GM19397 (cell line): ENCODE results near the gene STRADB.
"Not testable (repeated sequence)": the region's sequence is repeated elsewhere in the genome, so short reads cannot be mapped to it uniquely, and the experiment has no call there.

Experiments used
- ATAC-seq: cut with Tn5 transposase; IDR thresholded peaks from one replicate; pipeline ENCODE4 v1.9.1; 2021; ENCODE audit warnings: mild to moderate bottlenecking, moderate library complexity; ENCODE audit not compliant: unreplicated experiment

STRADB gene, protein sequence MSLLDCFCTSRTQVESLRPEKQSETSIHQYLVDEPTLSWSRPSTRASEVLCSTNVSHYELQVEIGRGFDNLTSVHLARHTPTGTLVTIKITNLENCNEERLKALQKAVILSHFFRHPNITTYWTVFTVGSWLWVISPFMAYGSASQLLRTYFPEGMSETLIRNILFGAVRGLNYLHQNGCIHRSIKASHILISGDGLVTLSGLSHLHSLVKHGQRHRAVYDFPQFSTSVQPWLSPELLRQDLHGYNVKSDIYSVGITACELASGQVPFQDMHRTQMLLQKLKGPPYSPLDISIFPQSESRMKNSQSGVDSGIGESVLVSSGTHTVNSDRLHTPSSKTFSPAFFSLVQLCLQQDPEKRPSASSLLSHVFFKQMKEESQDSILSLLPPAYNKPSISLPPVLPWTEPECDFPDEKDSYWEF

GRCh38 chr2:201451292-201452057, at the start of gene STRADB, which contains the start of gene TRAK2:
STRADB (plus strand) TSS chr2:201451740; CDS start chr2:201454841, 3,101 bp downstream.
TRAK2 (minus strand) TSS chr2:201451458; CDS start chr2:201420507, 30,951 bp downstream.
- peak; percentile 97 for ATAC-seq

DNA sequence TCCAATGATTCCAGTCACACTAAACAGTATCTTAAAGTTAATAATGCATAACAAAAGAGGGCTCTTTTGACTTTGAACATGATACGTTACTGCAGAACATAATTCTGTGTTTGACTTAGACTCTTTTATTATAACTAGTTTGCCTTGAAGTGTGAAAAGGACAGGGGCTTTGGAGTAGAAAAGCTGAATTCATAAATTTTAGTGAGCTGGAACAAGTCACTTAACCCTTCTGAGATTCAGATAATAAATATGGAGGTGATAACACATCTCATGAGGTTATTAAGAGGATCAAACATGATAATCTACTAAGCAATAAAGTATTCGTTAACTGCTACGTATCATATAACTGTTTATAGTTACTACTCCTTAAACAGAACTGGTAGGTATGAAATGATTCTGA, 49.7 kb upstream of the STRADB start:
- no peak for ATAC-seq

- no peak for ATAC-seq
Observed at GRCh38 chr2:201402651-201403562, 48.6 kb upstream of the STRADB start.

DNA sequence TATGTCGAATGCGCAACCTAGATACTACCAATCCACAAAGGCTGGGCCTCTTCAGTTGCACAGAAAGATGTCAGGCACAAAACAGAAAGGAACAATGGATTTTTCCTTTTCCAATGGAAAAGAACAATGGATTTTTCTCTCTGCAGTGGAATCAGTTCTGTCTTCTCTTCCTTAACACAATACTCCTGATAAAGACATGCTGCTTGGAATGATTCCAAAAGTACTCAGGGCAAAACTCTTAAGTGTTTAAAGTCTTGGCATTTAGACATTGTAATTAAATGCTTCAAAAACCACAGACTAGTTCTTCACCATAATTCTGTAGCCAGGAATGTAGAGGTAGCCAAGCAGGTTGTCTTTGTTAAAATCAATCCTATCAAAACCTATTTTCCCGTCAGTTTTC, 47.7 kb upstream of the STRADB start:
- no peak for ATAC-seq

- no peak for ATAC-seq
Observed at GRCh38 chr2:201404699-201405280, 46.8 kb upstream of the STRADB start.

- ATAC-seq, result no peak
Observed at GRCh38 chr2:201406077-201406662, 45.4 kb upstream of the STRADB start.

- no peak for ATAC-seq
Observed at GRCh38 chr2:201407265-201407664, 44.3 kb upstream of the STRADB start.

DNA sequence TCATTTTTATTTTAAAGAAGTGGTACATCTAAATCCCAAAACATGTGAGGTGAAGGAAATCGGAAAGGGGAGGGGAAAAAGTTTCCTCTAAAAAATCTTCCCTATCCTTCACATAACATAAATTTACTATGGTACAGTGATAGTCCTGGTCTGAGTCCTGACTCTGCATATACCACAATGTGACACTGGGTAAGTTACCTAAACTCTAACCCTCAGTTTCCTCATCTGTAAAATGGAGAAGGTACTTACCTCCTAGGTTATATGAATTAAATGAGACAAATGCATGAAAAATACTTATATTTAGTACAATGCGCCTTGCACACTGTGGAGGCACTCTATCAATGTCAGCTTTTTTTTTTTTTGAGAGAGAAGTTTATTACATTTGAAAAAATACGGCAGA, 42.6 kb upstream of the STRADB start:
- no peak for ATAC-seq

GRCh38 chr2:201411421-201411820, 40.1 kb upstream of the STRADB start:
- ATAC-seq, result no peak

DNA sequence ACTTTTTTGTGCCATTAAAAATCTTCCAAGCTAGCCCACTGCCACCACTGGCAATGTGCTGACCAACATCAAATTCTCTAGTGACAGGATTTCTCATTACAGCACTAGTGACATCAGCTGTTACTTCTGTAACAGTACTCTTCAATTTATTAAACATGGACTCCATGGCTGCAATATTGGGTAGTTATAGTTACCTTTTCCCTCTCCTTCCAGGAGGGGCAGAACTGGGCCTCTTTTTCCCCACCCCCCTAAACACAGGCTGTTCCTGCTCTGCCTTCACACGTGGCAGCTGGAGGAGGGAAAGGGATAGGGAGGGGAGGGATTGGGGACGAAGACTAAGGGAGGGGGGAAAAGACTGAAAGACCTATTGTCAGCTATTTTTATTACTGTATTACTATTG, 38.4 kb upstream of the STRADB start:
- no peak for ATAC-seq

DNA sequence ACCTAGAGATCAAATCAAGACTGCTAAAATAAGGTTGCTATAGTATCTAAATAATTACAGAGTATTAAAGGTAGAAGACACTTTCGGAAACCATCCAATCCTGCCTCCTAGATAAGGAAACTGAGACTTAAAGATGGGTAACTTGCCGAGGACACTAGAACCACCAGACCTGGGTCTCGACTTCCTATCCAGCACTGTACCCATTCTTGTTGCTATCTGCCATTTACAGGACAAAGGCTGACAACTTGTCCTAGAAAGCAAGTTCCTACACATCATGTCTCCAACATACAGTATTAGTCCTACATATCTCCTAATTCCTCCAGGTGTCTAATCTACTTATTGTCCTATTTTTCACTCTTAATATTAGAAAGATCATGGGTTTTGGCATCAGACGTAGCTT, 38.0 kb upstream of the STRADB start:
- ATAC-seq, result no peak

GRCh38 chr2:201414099-201415023, 37.2 kb upstream of the STRADB start:
- ATAC-seq, result peak; percentile 63

DNA sequence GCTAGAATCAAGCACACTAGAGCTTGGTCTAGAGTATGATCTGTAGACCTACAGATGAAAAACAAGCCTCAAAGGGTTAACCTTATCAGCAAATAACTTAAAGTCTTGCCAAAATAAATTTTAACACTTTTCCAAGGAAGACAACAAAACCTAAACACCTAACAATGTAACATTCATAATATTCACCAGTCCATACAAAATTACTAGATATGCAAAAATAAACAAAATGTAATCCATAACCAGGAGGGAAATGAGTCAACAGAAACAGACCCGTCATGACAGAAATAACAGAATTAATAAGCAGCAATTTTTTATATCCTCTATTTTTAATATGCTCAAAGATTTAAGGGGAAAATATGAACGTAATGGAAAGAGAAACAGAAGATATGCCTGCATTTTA, 36.4 kb upstream of the STRADB start:
- ATAC-seq, result no peak

- ATAC-seq, result no peak
Observed at GRCh38 chr2:201419057-201419635, 32.4 kb upstream of the STRADB start.

- ATAC-seq, result no peak
Observed at GRCh38 chr2:201419986-201420385, 31.6 kb upstream of the STRADB start.

DNA sequence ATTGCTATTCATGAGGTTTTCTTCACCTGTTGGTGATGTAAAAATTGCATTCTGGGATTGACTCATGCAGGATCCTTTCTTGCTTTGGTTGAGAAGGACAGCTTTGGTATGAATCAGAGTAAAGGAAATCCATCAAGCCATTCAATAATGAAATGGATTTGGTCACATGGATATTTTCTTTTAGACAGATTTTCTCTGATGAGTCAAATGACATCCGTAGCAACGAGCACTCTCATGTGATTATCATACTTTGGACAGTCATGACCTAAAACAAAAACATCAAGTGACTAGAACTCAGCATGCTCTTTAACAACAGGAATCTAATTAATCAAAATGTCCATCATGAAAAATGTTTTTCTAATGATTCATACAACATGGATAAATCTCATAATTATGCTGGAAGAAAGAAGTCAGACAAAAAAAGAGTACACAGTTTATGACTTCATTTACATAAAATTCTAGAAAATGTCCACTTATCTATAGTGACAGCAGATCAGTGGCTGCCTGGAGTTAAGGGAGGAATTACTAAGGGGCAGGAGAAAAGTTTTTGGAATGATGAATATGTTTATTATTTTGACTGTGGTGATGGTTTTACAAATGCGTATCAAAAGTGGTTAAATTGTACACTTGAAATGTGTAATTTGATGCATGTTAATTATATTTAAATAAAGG, 31.0 kb upstream of the STRADB start:
- no peak for ATAC-seq

DNA sequence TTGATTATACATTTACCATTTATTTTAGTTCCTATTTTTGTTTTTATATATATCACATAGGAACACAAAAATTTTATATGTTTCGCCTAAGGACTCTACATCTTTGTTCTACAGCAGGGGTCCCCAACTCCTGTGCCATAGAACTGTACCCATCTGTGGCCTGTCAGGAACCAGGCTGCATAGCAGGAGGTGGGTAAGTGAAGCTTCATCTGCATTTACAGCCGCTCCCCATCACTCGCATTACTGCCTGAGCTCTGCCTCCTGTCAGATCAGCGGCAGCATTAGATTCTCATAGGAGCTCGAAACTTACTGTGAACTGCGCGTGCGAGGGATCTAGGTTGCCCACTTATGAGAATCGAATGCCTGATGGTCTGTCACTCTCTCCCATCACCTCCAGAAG, 25.6 kb upstream of the STRADB start:
- ATAC-seq, result no peak

- not testable (repeated sequence) for ATAC-seq
Observed at GRCh38 chr2:201428366-201428765, 23.2 kb upstream of the STRADB start.
